ENCODE data around the gene CORO2B. TPM values are rescaled to one million over a fixed set of nuclear protein-coding genes. Genes with fewer than 3 reads are reported as not detected.

The CORO2B gene
- 10.2 TPM for total RNA-seq

GRCh38 chr15:68578980-68579935 lies at the start of gene CORO2B:
TSS of gene CORO2B (plus strand) at chr15:68578993. CDS start at chr15:68579263, 270 bp downstream.
- intact Hi-C loops (cut with DNase I), result loop anchor here (5.0 kb wide), 1 partner anchor 1107 kb away; no protein-coding TSS in a partner anchor
- DNase-seq (ENCODE audit: low spot score), result peak; percentile 71
- ATAC-seq, result peak; percentile 16

- intact Hi-C loops (cut with DNase I), result no loop called here
- ATAC-seq, result no peak
- DNase-seq (ENCODE audit: low spot score), result no peak
These were observed 47.2 kb upstream of the CORO2B start for GRCh38 chr15:68531387-68532179.

GRCh38 chr15:68536331-68537095 lies 42.3 kb upstream of the CORO2B start:
- no peak for DNase-seq (ENCODE audit: low spot score)
- ATAC-seq, result peak; percentile 86
- intact Hi-C loops (cut with DNase I), result no loop called here

GRCh38 chr15:68537097-68537496 lies 41.7 kb upstream of the CORO2B start:
- DNase-seq (ENCODE audit: low spot score) (no peak), ATAC-seq (no peak)
- intact Hi-C loops (cut with DNase I), result no loop called here

- DNase-seq (ENCODE audit: low spot score) (no peak), ATAC-seq (no peak)
- intact Hi-C loops (cut with DNase I), result no loop called here
These were observed 41.3 kb upstream of the CORO2B start for GRCh38 chr15:68537506-68537905.

GRCh38 chr15:68538311-68538710 lies 40.5 kb upstream of the CORO2B start:
- intact Hi-C loops (cut with DNase I), result no loop called here
- no peak for DNase-seq (ENCODE audit: low spot score)

GRCh38 chr15:68541743-68542142 lies 37.0 kb upstream of the CORO2B start:
- intact Hi-C loops (cut with DNase I), result loop anchor here (5.0 kb wide), 1 partner anchor 191 kb away; no protein-coding TSS in a partner anchor
- no peak for DNase-seq (ENCODE audit: low spot score)
- ATAC-seq, result no peak

More at GRCh38 chr15:68538311-68538710, 40.5 kb upstream of the CORO2B start:
- ATAC-seq, result no peak

- intact Hi-C loops (cut with DNase I), result loop anchor here (5.0 kb wide), 1 partner anchor 190 kb away; no protein-coding TSS in a partner anchor
- no peak for DNase-seq (ENCODE audit: low spot score)
- ATAC-seq, result no peak
These were observed 36.4 kb upstream of the CORO2B start for GRCh38 chr15:68542348-68542747.

- ATAC-seq (peak; percentile 19), DNase-seq (ENCODE audit: low spot score) (no peak)
These were observed 36.0 kb upstream of the CORO2B start for GRCh38 chr15:68542771-68543164.

GRCh38 chr15:68543165-68544008 lies 35.4 kb upstream of the CORO2B start:
- intact Hi-C loops (cut with DNase I), result loop anchor here (5.0 kb wide), 1 partner anchor 189 kb away; no protein-coding TSS in a partner anchor
- DNase-seq (ENCODE audit: low spot score) (no peak), ATAC-seq (peak; percentile 93)

More at GRCh38 chr15:68542771-68543164, 36.0 kb upstream of the CORO2B start:
- intact Hi-C loops (cut with DNase I), result loop anchor here (5.0 kb wide), 1 partner anchor 190 kb away; no protein-coding TSS in a partner anchor

- DNase-seq (ENCODE audit: low spot score), result no peak
- intact Hi-C loops (cut with DNase I), result no loop called here
- no peak for ATAC-seq
These were observed 32.5 kb upstream of the CORO2B start for GRCh38 chr15:68546318-68546717.

GRCh38 chr15:68548364-68548763 lies 30.4 kb upstream of the CORO2B start:
- no peak for ATAC-seq
- DNase-seq (ENCODE audit: low spot score), result no peak
- intact Hi-C loops (cut with DNase I), result no loop called here

GRCh38 chr15:68550004-68550403 lies 28.8 kb upstream of the CORO2B start:
- DNase-seq (ENCODE audit: low spot score), result no peak
- no peak for ATAC-seq
- intact Hi-C loops (cut with DNase I), result loop anchor here (10.0 kb wide), 2 partner anchors 245 to 325 kb away; no protein-coding TSS in a partner anchor

- peak; percentile 88 for DNase-seq (ENCODE audit: low spot score)
- intact Hi-C loops (cut with DNase I), result loop anchor here (10.0 kb wide), 2 partner anchors 246 to 324 kb away; no protein-coding TSS in a partner anchor
- ATAC-seq, result peak; percentile 55
These were observed 28.1 kb upstream of the CORO2B start for GRCh38 chr15:68550498-68551295.

GRCh38 chr15:68551296-68551635 lies 27.5 kb upstream of the CORO2B start:
- DNase-seq (ENCODE audit: low spot score) (no peak), ATAC-seq (no peak)
- intact Hi-C loops (cut with DNase I), result loop anchor here (10.0 kb wide), 2 partner anchors 246 to 324 kb away; no protein-coding TSS in a partner anchor

- intact Hi-C loops (cut with DNase I), result loop anchor here (10.0 kb wide), 2 partner anchors 248 to 322 kb away; no protein-coding TSS in a partner anchor
- ATAC-seq (no peak), DNase-seq (ENCODE audit: low spot score) (no peak)
These were observed 26.4 kb upstream of the CORO2B start for GRCh38 chr15:68552344-68552743.

- ATAC-seq (no peak), DNase-seq (ENCODE audit: low spot score) (no peak)
- intact Hi-C loops (cut with DNase I), result loop anchor here (10.0 kb wide), 2 partner anchors 248 to 322 kb away; no protein-coding TSS in a partner anchor
These were observed 26.0 kb upstream of the CORO2B start for GRCh38 chr15:68552773-68553172.

All from sciatic nerve (tissue), 2 donors.